Kidney (tissue), 14 donors: ENCODE data around the gene CHRNA9. TPM values are rescaled to one million over a fixed set of nuclear protein-coding genes. Genes with fewer than 3 reads are reported as not detected.
A peak's percentile ranks its signal among the peaks of the same experiment; 100 is the strongest.

Experiments used
- DNase-seq, 5 donors: peaks; one replicate each; pipeline ENCODE4 v3.0.0-alpha.2; 2013 to 2020
- FAIRE-seq: peaks from 2 replicates; lab custom pipeline; 2012; peaks lifted over from hg19 to GRCh38; lab: Jason Lieb, UNC
- H3K27ac ChIP-seq, 2 donors: one replicate each; pipeline ENCODE4 v1.7.0; 2013; ENCODE audit warnings: low read depth in 2 of 2, low read length in 2 of 2, inconsistent platforms in 1 of 2
- H3K27me3 ChIP-seq: one replicate; pipeline ENCODE4 v1.7.1; 2013; ENCODE audit warnings: low read length, inconsistent platforms; ENCODE audit not compliant: control insufficient read depth, insufficient read depth
- H3K36me3 ChIP-seq, 3 donors: one replicate each; pipeline versions ENCODE4 v1.7.0 to v1.7.1; 2013; ENCODE audit warnings: low read length in 3 of 3, control low read depth in 1 of 3, inconsistent platforms in 1 of 3; ENCODE audit not compliant: insufficient read depth in 3 of 3, control insufficient read depth in 2 of 3
- H3K4me1 ChIP-seq, 3 donors: one replicate each; pipeline versions ENCODE4 v1.7.0 to v1.7.1; 2013; ENCODE audit warnings: low read length in 3 of 3, inconsistent platforms in 1 of 3, low read depth in 1 of 3; ENCODE audit not compliant: control insufficient read depth in 2 of 3, insufficient read depth in 2 of 3
- H3K4me3 ChIP-seq, 3 donors: one replicate each; pipeline versions ENCODE4 v1.7.0 to v1.8.1; 2013; ENCODE audit warnings: low read length in 3 of 3, control low read depth in 1 of 3, inconsistent platforms in 1 of 3
- H3K9ac ChIP-seq, 3 donors: one replicate each; pipeline versions ENCODE4 v1.7.0 to v1.7.1; 2013; ENCODE audit warnings: low read length in 3 of 3, control low read depth in 1 of 3, inconsistent platforms in 1 of 3
- H3K9me3 ChIP-seq, 3 donors: one replicate each; pipeline versions ENCODE4 v1.7.0 to v1.7.1; 2013; ENCODE audit warnings: low read length in 3 of 3, control low read depth in 1 of 3, inconsistent platforms in 1 of 3; ENCODE audit not compliant: control insufficient read depth in 2 of 3, insufficient read depth in 1 of 3
- CTCF ChIP-seq: IDR thresholded peaks from 3 replicates; pipeline ENCODE4 v1.5.1; 2012; ENCODE audit warnings: mild to moderate bottlenecking, moderate library complexity, borderline replicate concordance; ENCODE audit not compliant: insufficient read depth; ENCODE audit errors: extremely low read depth
- intact Hi-C: fragments of 100-400 bp; cut with DNase I; formaldehyde crosslinking; loops from one replicate; pipeline ENCODE4 v1.11.1; 2022
- polyA plus RNA-seq: library from polyadenylated mRNA; stranded (reverse); fragments of 350-450 nt; fragmentation: Illumina TruSeq; extraction: RNeasy Lipid Tissue Mini Kit (QIAGEN cat#74804); gene quantifications from one replicate; pipeline ENCODE4 v1.2.3, GENCODE V29; 2014; ENCODE audit warnings: low read depth, low replicate concordance; ENCODE audit not compliant: insufficient read depth
- total RNA-seq: library from RNA; stranded (reverse); fragmentation: NEBNext Ultra II Directional; extraction: Animal tissue kit (Norgen Biotek cat#: 25700); gene quantifications from one replicate; pipeline ENCODE4 v1.2.1, GENCODE V29; 2021
- donor health status: control.
- donor health status: control.
- donor health status: control.
- donor health status: control.
- donor health status: control.
- donor health status: DM: yes; HTN: yes; CAD: no.
- donor health status: Normal renal cell carcinoma (clear cell type).

CHRNA9 gene
- total and polyA plus RNA-seq, 2 donors from 2014 or later: not detected

GRCh38 chr4:40330536-40330935 lies 4.6 kb upstream of the CHRNA9 start:
- TF ChIP-seq CTCF: no peak
- H3K27ac ChIP-seq: no peak overlapping the region
- no peaks in the 10 kb centered on the region for H3K4me1 ChIP-seq
- no peak overlapping the region for H3K9ac ChIP-seq
- H3K4me3 ChIP-seq: no peak overlapping the region
- intact Hi-C loops: no loop called here
- H3K36me3 ChIP-seq: no peaks in the 10 kb centered on the region
- DNase-seq (no peak), FAIRE-seq (no peak)
- no peaks in the 10 kb centered on the region for H3K9me3 ChIP-seq
- H3K27me3 ChIP-seq: no peaks in the 10 kb centered on the region

GRCh38 chr4:40331101-40331745 lies 3.9 kb upstream of the CHRNA9 start:
- Histone ChIP-seq H3K9me3 (no peaks in the 10 kb centered on the region), H3K4me1 (no peaks in the 10 kb centered on the region), H3K4me3 (no peak overlapping the region), H3K27ac (no peak overlapping the region), H3K36me3 (no peaks in the 10 kb centered on the region), H3K9ac (no peak overlapping the region), H3K27me3 (no peaks in the 10 kb centered on the region)
- FAIRE-seq (no peak), DNase-seq (no peak)
- TF ChIP-seq CTCF: no peak
- intact Hi-C loops: no loop called here

- H3K9me3 ChIP-seq: no peaks in the 10 kb centered on the region
- FAIRE-seq (no peak), DNase-seq (no peak)
- intact Hi-C loops: no loop called here
- H3K4me1 ChIP-seq: no peaks in the 10 kb centered on the region
- H3K27me3 ChIP-seq: no peaks in the 10 kb centered on the region
- no peak overlapping the region for H3K27ac ChIP-seq
- H3K9ac ChIP-seq: no peak overlapping the region
- no peaks in the 10 kb centered on the region for H3K36me3 ChIP-seq
- H3K4me3 ChIP-seq: no peak overlapping the region
- TF ChIP-seq CTCF: no peak
These were observed 3.2 kb upstream of the CHRNA9 start for GRCh38 chr4:40331961-40332360.

- FAIRE-seq (no peak), DNase-seq (peak in 2 of 5 donors; percentile 36 to 43)
- Histone ChIP-seq H3K27ac (no peak overlapping the region), H3K4me1 (no peaks in the 10 kb centered on the region), H3K27me3 (no peaks in the 10 kb centered on the region), H3K9me3 (no peaks in the 10 kb centered on the region), H3K4me3 (no peak overlapping the region), H3K36me3 (no peaks in the 10 kb centered on the region), H3K9ac (no peak overlapping the region)
- intact Hi-C loops: no loop called here
- no peak for TF ChIP-seq CTCF
These were observed 1.2 kb upstream of the CHRNA9 start for GRCh38 chr4:40333921-40334352.
